HFFc6 (cell line): ENCODE results near the gene C4orf33. TPM values are rescaled to one million over a fixed set of nuclear protein-coding genes. Genes with fewer than 3 reads are reported as not detected.
A peak's percentile ranks its signal among the peaks of the same experiment; 100 is the strongest.
"Not testable (repeated sequence)": the region's sequence is repeated elsewhere in the genome, so short reads cannot be mapped to it uniquely, and the experiment has no call there.

ENCODE experiments used
- DNase-seq: peaks from one replicate; pipeline ENCODE4 v3.0.0-alpha.2; 2018
- H3K27ac Mint-ChIP-seq: 2 replicates; pipeline ENCODE4 v1.8.0; 2020; ENCODE audit warnings: mild to moderate bottlenecking, mixed read lengths
- H3K27me3 Mint-ChIP-seq: 2 replicates; pipeline ENCODE4 v1.8.0; 2021; ENCODE audit warnings: mild to moderate bottlenecking, moderate library complexity, mixed read lengths; ENCODE audit not compliant: insufficient read depth
- H3K36me3 Mint-ChIP-seq: 2 replicates; pipeline ENCODE4 v1.8.0; 2021; ENCODE audit warnings: low read depth, mixed read lengths
- H3K4me1 Mint-ChIP-seq: 2 replicates; pipeline ENCODE4 v1.8.0; 2020; ENCODE audit warnings: low read depth, mixed read lengths
- H3K4me3 Mint-ChIP-seq: 2 replicates; pipeline ENCODE4 v1.8.0; 2020; ENCODE audit warnings: mild to moderate bottlenecking, moderate library complexity, mixed read lengths
- H3K9me3 Mint-ChIP-seq: 2 replicates; pipeline ENCODE4 v1.8.0; 2020; ENCODE audit warnings: mild to moderate bottlenecking, mixed read lengths
- total RNA-seq, 6 experiments: library from RNA; stranded (reverse); fragmentation: NEBNext Ultra II Directional; extraction: Animal tissue kit (Norgen Biotek cat#: 25700); gene quantifications; 2 replicates in 1 of 6; 3 replicates in 5 of 6; pipeline ENCODE4 v1.2.3, GENCODE V29; 2021
- TF ChIP-seq, protein P1 (sequence below): fragments of 200-600 bp; sonication (generic); IDR thresholded peaks from 2 replicates; pipeline ENCODE4 v1.5.0; 2021; ENCODE audit warnings: antibody characterized with exemption, mild to moderate bottlenecking

Gene C4orf33
- total RNA-seq, 6 experiments from 2014 or later, result 7.6 to 10.3 (median 8.8) TPM

DNA sequence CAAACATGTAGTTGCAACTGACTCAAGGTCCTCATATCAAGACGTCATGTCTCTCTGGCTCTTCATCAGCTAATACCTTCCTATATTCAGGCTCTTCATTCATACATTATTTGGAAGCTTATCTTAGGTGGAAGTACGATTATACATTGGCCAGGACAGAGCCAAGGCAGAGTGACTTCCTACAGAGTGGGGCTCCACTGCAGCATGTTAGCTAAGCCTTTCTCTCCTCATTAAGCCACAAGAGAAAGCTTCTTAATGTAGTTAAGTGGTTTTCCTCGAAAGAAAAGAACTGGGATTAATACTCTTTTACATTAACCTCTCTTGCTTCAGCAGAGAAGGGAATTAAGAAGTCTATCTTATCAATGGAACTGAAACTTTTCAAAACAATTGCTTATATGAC is 15.0 kb downstream of the C4orf33 start:
- no peaks in the 10 kb centered on the region for H3K4me1 Mint-ChIP-seq
- no peak for DNase-seq
- H3K27ac Mint-ChIP-seq, result no peak overlapping the region
- no peaks in the 10 kb centered on the region for H3K9me3 Mint-ChIP-seq
- H3K27me3 Mint-ChIP-seq, result no peaks in the 10 kb centered on the region
- H3K36me3 Mint-ChIP-seq, result no peaks in the 10 kb centered on the region
- H3K4me3 Mint-ChIP-seq, result no peak overlapping the region
- TF ChIP-seq, protein P1, sequence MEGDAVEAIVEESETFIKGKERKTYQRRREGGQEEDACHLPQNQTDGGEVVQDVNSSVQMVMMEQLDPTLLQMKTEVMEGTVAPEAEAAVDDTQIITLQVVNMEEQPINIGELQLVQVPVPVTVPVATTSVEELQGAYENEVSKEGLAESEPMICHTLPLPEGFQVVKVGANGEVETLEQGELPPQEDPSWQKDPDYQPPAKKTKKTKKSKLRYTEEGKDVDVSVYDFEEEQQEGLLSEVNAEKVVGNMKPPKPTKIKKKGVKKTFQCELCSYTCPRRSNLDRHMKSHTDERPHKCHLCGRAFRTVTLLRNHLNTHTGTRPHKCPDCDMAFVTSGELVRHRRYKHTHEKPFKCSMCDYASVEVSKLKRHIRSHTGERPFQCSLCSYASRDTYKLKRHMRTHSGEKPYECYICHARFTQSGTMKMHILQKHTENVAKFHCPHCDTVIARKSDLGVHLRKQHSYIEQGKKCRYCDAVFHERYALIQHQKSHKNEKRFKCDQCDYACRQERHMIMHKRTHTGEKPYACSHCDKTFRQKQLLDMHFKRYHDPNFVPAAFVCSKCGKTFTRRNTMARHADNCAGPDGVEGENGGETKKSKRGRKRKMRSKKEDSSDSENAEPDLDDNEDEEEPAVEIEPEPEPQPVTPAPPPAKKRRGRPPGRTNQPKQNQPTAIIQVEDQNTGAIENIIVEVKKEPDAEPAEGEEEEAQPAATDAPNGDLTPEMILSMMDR, result no peak

DNA sequence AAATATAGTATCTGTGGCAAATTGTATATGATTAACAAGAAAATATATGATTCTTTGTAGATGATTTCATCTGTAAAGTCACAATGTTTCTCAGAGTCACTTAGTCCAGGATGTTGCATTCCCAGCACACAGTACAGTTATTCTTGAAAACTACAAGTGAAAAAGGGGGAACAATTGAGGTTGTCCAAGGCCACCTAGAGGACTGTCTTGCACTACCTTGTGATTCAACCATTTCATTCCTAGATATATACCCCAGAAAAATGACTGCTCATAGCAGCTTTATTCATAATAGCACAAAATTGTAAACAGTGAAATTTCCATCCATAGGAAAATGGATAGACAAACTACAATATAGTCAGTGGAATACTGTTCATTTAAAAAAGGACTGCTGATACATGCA is 16.0 kb downstream of the C4orf33 start:
- TF ChIP-seq, protein P1, result peak; percentile 19; the same call in 1 of the 2 replicates
- H3K36me3 Mint-ChIP-seq, result no peaks in the 10 kb centered on the region
- H3K4me1 Mint-ChIP-seq, result no peaks in the 10 kb centered on the region
- H3K4me3 Mint-ChIP-seq, result no peak overlapping the region
- no peaks in the 10 kb centered on the region for H3K27me3 Mint-ChIP-seq
- no peak overlapping the region for H3K27ac Mint-ChIP-seq
- no peaks in the 10 kb centered on the region for H3K9me3 Mint-ChIP-seq
- DNase-seq, result no peak

DNA sequence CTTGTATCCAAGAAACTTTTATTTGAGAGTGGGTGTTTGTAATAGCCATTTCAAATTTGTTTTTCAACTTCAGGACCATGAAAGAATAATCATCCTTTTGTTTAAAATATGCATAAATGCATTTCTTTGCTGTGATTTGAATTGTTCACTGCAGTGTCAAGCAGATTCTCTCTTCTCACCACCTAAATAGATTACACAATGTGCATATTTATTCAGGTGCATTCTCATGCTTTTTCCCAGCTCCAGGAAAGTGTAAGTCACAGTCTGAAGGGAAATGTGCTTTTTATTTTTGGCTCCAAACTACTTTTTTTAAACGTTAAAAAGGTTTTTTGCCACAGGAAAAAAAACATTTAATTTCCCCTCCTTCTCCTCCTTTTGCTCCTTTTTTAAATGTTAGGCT is 17.5 kb downstream of the C4orf33 start:
- no peaks in the 10 kb centered on the region for H3K27me3 Mint-ChIP-seq
- no peaks in the 10 kb centered on the region for H3K9me3 Mint-ChIP-seq
- no peak overlapping the region for H3K27ac Mint-ChIP-seq
- no peaks in the 10 kb centered on the region for H3K4me1 Mint-ChIP-seq
- H3K36me3 Mint-ChIP-seq, result no peaks in the 10 kb centered on the region
- TF ChIP-seq, protein P1, result no peak
- no peak for DNase-seq
- no peak overlapping the region for H3K4me3 Mint-ChIP-seq

DNA sequence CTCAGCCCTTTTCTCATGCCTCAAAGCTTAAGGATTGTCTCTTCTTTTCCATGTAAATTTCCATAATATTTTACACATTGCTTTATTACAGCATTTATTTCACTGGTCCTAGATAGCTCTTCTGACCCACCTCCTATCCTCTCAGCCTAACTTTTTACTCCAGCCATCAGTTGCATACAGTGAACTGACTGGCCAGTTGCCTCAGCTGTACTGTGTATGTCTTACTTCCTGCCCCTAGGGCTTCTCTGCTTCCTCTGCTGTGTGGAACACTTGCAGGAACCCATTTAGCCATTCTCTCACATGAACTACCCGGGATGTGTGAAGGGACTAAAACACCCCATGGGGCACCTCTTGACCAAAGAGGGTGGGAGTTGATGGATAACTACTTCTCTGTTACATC is 18.0 kb downstream of the C4orf33 start:
- Mint-ChIP-seq H3K27me3 (no peaks in the 10 kb centered on the region), H3K9me3 (no peaks in the 10 kb centered on the region), H3K4me1 (no peaks in the 10 kb centered on the region), H3K27ac (no peak overlapping the region), H3K36me3 (no peaks in the 10 kb centered on the region), H3K4me3 (no peak overlapping the region)
- TF ChIP-seq, protein P1, result no peak
- DNase-seq, result no peak

DNA sequence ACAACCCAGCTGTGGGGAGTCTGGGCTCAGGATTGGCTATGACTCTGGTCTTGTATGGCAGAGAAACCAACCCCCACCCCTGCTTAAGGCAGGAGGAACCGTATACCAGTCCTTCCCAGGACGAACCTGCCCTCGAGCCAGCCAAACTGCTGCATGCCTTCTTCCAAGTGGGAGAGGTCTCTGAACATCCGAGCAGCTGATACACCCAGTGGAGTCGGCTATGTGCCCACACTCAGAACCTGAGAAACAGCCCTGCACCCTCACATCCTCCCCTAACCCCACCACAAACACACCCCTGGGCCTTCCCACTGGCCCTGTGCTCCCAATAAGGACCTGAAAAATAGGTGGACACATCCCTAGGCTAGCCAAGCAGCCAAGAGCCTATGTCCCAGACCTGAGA is 21.8 kb downstream of the C4orf33 start:
- H3K27me3 Mint-ChIP-seq, result no peaks in the 10 kb centered on the region
- H3K4me1 Mint-ChIP-seq, result no peaks in the 10 kb centered on the region
- no peak overlapping the region for H3K27ac Mint-ChIP-seq
- no peak for DNase-seq
- TF ChIP-seq, protein P1, result no peak
- H3K9me3 Mint-ChIP-seq, result no peaks in the 10 kb centered on the region
- H3K36me3 Mint-ChIP-seq, result no peaks in the 10 kb centered on the region
- no peak overlapping the region for H3K4me3 Mint-ChIP-seq

DNA sequence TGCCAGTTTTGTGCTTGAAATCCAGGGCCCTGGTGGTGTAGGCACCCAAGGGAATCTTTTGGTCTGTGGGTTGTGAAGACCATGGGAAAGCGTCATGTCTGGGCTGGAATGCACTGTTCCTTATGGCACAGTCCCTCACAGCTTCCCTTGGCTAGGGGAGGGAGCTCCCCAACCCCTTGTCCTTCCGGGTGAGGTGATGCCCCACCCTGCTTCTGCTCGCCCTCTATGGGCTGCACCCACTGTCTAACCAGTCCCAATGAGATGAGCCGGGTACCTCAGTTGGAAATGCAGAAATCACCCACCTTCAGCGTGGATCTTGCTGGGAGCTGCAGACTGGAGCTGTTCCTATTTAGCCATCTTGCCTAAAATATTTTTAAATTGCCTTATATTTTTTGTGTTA is 30.7 kb downstream of the C4orf33 start:
- H3K36me3 Mint-ChIP-seq, DNase-seq, H3K4me1 Mint-ChIP-seq, H3K27ac Mint-ChIP-seq, H3K4me3 Mint-ChIP-seq, H3K27me3 Mint-ChIP-seq, H3K9me3 Mint-ChIP-seq: not testable (repeated sequence)
